HG02870 (cell line): ENCODE data around the gene MRC2.
"Not testable (repeated sequence)": the region's sequence is repeated elsewhere in the genome, so short reads cannot be mapped to it uniquely, and the experiment has no call there.

Experiments used
- ATAC-seq: cut with Tn5 transposase; IDR thresholded peaks from one replicate; pipeline ENCODE4 v1.9.1; 2021; ENCODE audit warnings: mild to moderate bottlenecking, moderate library complexity; ENCODE audit not compliant: unreplicated experiment

MRC2 gene

DNA sequence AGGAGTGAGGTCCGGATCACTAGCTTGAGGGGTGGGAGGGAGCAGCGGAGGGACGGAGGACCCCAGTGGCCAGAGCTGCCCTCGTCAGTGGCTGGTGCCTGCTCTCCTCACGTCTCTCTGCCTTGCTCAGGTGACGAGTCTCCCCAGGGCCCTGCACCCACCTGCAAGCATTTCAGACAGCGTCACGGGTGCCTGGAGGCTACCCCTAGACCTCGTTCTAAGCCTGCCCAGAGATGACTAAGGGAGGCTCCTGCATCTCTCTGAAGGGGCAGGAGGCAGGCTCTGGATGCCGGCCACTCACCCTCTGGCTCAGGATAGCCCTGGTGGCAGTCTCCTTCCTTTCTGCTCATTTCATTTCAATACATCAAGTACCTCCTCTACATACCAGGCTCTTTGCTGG is 68.8 kb downstream of the MRC2 start:
- no peak for ATAC-seq

DNA sequence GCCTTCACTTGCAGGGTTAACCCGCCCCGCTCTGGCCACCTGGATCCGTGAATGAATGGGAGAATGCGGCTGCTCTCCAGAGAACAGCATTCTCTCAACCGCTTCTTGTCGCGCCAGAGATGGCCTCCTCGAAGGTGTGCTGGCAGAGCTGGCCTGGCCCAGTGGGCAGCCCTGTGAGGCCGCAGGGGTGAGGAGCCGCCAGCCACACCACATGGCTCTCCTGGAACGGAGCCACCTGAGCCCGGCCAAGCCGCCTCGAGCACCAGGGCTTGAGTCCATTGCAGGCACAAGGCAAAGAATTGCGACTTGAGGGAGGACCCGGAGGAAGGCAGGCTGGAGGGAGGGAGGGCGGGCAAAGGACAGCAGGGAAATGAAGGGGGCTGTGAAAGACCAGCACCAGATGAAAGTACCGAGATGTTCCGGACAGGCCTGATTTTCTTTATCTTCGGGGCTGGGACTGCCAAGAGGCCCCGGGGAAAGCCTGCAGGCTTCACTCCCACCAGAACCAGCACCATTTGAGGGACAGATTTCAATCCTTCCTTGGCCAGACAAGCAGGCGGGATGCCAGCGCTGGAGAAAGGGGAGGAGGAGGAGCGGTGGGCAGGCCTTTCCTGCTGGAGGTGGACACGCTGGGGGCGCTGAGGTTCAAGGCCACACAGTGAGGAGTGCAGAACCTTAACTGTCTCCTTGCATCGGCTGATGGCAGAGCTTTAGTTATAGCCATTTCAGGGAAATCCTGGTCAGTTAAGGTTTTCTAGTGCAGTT is 69.4 kb downstream of the MRC2 start:
- no peak for ATAC-seq

DNA sequence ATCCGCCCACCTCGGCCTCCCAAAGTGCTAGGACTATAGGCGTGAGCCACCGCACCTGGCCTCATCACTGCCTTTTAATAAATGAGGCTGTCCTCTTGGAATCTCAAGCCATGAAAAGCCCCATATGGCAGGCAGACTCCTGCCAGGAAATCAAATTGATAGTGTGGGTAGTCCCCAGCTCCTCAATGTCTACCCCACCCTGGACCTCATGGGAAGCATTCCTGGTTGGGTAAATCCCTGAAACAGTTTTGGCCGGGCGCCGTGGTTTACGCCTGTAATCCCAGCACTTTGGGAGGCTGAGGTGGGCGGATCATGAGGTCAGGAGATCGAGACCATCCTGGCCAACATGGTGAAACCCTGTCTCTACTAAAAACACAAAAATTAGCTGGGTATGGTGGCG is 71.0 kb downstream of the MRC2 start:
- ATAC-seq, result not testable (repeated sequence)

DNA sequence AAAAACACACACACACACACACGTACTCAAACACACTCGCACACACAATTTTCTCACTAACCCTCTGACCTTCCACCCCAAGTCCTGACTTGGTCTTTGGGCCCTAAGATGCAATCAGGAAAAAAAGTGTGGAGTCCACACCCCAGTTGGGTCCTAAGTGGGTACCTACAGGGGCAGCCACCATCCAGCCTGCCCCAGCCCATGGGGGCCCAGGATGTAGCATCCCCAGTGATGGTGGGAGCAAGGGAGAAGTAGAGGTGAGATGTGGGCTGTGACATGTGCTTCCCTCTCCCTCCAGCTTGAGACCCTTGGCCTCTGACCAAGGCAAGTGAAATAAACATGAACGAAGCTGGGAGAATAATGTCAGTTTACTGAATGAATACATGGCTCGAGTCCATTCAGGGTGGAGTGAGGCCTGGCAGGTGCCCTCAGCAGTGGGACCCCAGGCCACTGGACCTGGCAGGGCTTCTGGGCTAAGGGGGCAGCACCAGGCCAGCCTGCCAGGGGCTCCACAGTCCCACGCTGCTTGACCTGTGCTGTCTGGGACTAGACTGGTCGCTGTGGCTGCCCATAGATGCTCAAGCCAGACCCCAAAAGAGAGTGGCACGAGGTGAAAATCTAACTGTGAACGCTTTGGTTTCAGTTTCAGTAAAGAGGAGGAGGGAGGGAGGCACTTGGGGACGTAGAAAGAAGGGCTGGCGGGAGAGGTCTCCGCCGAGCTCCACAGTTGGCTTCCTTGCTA is 73.7 kb downstream of the MRC2 start:
- ATAC-seq, result no peak

GRCh38 chr17:62701706-62702085 is 74.2 kb downstream of the MRC2 start:
- no peak for ATAC-seq

GRCh38 chr17:62702746-62703260 is 75.3 kb downstream of the MRC2 start:
- ATAC-seq, result no peak

- ATAC-seq, result no peak
Measured at GRCh38 chr17:62703261-62703775, 75.8 kb downstream of the MRC2 start.

- peak; percentile 79 for ATAC-seq
Measured at GRCh38 chr17:62703776-62704380, 76.4 kb downstream of the MRC2 start.

- ATAC-seq, result no peak
Measured at GRCh38 chr17:62704381-62704971, 77.0 kb downstream of the MRC2 start.

DNA sequence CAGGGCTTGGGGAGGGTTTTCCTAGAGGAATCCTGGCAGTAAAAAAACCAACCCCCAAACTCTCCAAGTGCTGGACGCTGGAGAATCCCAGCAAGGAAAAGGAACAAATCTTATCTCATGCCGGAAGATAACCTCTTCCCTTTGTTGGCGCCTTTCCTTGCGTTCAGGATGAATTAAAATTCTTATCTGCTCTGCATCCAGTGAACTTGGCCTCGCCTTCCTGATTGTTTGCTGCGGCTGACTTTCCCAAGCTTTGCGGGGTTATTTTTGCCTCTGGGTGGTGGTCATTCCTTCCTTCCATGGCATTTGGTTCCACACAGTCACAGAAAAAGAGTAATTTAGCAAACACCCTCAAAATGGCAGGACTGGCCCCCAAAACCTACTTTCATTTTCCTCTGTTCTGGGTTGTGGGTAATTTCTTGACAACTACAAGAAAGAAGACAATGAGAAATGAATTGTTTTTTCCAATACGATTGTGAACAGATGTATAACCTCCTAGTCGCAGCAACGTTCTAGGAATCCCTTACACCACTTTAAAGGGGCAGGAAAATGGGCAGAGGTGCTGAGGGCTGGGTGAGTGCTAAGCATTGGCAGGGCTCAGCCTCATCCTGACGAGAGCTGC is 77.8 kb downstream of the MRC2 start:
- ATAC-seq, result no peak

DNA sequence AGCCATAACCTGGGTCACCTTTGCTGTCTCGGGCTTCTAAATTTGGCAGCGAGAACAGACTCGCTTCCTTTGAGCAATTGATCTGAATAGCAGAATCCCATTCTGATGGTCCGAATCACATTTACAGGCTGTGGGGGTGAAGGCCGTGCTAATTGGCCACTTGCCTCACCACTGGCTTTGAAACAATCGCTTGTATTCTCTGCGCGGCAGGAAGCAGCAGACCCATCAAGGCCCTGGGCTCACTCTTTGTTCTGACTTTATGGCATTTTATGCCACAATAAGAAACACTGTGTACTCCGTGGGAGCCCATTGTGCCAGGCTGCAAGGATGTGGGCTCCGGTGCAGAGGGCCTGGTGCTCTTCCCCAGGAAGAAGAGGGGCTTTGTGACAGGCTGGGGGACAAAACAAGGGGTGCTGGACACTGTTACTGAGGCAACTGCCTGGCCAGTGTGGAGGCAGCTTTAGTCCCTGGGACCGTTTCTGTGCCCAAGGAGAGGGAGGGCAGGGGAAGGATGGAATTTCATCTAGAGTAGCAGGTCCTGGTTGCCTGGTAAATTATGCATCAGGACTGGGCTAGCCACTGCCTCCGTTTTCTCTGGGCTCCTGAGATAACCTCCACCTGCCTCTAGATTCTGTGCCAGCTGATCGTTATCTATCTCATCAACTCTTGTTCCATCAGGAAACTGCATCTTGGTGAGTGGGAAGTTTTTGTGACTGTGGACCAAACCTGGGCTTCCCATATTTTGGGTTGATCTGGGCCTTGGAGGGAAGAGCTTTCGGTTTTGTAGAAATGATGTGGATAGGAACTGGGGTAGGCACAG is 78.5 kb downstream of the MRC2 start:
- no peak for ATAC-seq

- no peak for ATAC-seq
Measured at GRCh38 chr17:62706598-62707424, 79.3 kb downstream of the MRC2 start.

DNA sequence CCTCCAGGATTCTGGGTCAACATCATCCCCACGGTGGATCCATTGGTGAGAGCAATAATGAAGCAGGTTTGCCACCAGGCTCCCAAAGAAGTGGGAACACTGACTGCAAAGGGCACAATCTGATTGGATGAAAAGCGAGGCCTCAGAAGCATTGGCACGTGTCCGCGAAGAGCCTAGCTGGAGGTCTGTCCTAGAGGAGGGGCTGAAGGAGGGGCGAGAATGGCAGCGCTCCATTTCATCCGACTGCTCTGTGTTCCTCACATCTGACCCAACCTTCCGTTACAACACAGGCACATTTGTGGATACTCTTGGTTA is 79.9 kb downstream of the MRC2 start:
- ATAC-seq, result no peak

DNA sequence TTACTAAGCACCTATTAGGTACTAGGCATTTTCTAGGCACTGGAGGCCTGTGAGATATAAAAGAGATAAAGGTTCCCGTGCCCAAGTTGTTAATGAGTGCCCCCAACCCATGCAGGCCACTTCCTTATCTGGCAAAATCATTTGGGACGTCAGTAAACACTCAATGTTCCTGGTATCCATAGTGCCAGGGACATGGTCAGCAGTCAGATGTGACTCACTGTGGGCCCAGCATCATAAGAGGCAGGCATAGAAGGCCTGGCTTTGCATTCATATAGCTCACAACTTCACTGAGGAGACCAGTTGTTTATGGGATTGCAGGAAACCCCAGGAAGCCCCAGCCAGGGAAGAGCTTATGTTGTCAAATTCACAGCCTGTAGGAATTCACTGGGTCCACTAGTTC is 81.1 kb downstream of the MRC2 start:
- no peak for ATAC-seq

DNA sequence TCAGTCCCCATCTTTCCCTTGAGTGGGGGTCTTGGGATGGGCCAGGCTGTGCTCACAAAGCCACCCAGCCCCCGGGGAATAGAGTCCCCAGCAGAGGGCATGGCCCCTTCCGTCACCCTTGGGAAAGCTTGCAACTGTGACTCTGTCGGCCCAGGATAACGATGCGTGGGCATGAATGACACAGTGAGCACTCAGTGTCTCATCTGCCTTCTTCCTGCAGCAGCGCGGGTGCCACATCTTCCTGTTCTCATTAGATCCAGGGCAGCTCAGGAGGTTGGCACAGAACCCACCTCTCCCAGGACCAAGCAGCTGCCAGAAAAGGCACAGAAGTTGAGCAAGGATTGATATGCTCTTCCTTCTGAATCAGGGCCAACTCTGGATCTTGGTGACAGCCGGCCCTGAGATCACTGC is 84.7 kb downstream of the MRC2 start:
- ATAC-seq, result no peak

- ATAC-seq, result no peak
Measured at GRCh38 chr17:62713086-62713881, 85.8 kb downstream of the MRC2 start.

DNA sequence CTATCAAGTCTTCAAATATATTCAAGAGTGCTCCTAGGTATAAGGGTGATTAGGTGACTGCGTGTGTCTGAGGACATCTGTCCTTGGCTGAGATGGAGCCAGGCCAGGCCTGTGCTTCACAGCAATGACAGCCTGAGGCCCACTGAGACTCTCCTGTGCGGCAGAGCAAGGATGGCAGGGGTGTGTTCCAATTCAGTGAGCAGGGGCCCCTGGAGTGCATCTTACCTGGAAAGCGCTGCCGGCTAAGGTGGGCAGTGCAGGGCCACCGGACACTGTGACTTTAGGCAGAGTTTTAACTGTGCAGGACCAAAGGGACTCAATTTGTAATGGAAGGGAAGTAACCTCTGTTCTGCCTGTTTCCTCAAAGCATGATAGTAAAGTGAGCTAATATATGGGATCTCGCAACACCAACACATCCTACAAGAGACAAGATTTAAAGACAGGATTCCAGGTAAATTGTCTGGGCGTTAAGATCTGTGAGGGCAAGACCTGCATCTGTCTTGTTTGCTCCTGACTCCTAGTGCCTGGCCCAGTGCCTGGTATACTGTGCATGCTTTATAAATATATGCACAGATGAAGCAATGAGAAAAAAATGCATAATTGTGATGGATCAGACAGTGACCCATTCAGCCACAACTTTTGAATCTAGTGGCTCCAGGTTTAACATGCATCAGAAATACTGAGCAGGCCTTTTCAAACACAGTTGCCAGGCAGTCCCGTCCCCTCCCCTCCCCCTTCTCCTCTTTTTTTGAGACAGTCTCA is 86.7 kb downstream of the MRC2 start:
- no peak for ATAC-seq
